ENCODE measurements around the gene PCDHGA11. TPM values are rescaled to one million over a fixed set of nuclear protein-coding genes. Genes with fewer than 3 reads are reported as not detected.
A peak's percentile ranks its signal among the peaks of the same experiment; 100 is the strongest.
"Not testable (repeated sequence)": the region's sequence is repeated elsewhere in the genome, so short reads cannot be mapped to it uniquely, and the experiment has no call there.

The PCDHGA11 gene
- total and polyA plus RNA-seq, 8 donors, result 0.23 to 2.6 (median 1.4) TPM

DNA sequence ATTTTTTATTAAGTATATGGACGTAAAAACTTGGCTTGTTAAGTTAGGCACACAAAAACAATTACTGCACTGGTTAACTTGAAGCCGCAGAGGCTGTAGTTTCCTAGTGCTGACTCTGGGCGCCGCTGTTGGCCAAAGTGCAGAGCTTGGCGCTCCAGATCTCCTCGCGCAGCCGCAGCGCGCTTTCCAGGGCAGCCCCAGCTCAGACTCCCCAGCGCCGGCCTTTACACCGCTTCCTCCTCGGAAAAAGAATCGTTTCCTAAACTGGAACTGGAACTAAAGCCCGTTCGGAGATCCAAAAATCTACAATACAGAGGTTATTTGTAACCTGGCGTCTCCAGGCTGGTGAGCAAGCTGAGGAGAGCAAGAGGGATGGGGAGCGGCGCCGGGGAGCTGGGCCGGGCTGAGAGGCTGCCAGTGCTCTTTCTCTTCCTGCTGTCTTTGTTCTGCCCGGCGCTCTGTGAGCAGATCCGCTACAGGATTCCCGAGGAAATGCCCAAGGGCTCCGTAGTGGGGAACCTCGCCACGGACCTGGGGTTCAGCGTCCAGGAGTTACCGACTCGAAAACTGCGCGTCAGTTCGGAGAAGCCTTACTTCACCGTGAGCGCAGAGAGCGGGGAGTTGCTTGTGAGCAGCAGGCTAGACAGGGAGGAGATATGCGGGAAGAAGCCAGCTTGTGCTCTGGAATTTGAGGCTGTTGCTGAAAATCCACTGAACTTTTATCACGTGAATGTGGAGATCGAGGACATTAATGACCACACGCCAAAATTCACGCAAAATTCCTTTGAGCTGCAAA lies 22.9 kb upstream of the PCDHGA11 start, which contains the start of gene PCDHGB5:
Gene PCDHGB5 (plus strand): TSS at position 192 of the 796 bp plus-strand sequence. CDS start 181 bp downstream, at position 373.
- Histone ChIP-seq H3K4me3 (peak within 1 kb of the TSS in 2 of 4 donors; percentile 8 to 37), H3K9me3 (peaks cover 0 to 17% (median 2%) of the 10 kb centered on the region in 4 donors)
- DNase-seq (peak in 4 of 6 donors; percentile 33 to 69 (median 45)), ATAC-seq (peak; percentile 94 to 100 (median 98))
- 1 to 5% methylated on average over 24 to 25 of the region's 43 CpGs for WGBS, 2 donors
- intact Hi-C loops (cut with DNase I); H3K36me3 ChIP-seq; H3K4me1 ChIP-seq; H3K27me3 ChIP-seq; H3K27ac ChIP-seq; FAIRE-seq: not testable (repeated sequence)
- TF ChIP-seq CTCF (IDR thresholded peaks at IDR 0.05), result peak in 3 of 4 donors; percentile 35 to 44 (median 41)

GRCh38 chr5:141398608-141399007 lies 22.2 kb upstream of the PCDHGA11 start:
- TF ChIP-seq CTCF (IDR thresholded peaks at IDR 0.05), result no peak
- no peaks in the 10 kb centered on the region for H3K27me3 ChIP-seq
- WGBS, 2 donors, result 18 to 22% methylated on average over 15 of the region's 15 CpGs
- peaks cover 0 to 10% (median 2%) of the 10 kb centered on the region in 4 donors for H3K9me3 ChIP-seq
- H3K27ac ChIP-seq, result no peak overlapping the region
- ATAC-seq, result no peak
- peaks cover 0 to 2% (median 0%) of the 10 kb centered on the region in 3 donors for H3K4me1 ChIP-seq
- H3K36me3 ChIP-seq, result no peaks in the 10 kb centered on the region
- peak overlapping the region in 1 of 4 donors; percentile 13 for H3K4me3 ChIP-seq
- intact Hi-C loops (cut with DNase I), result no loop called here
- FAIRE-seq, result no peak
- DNase-seq, result no peak

DNA sequence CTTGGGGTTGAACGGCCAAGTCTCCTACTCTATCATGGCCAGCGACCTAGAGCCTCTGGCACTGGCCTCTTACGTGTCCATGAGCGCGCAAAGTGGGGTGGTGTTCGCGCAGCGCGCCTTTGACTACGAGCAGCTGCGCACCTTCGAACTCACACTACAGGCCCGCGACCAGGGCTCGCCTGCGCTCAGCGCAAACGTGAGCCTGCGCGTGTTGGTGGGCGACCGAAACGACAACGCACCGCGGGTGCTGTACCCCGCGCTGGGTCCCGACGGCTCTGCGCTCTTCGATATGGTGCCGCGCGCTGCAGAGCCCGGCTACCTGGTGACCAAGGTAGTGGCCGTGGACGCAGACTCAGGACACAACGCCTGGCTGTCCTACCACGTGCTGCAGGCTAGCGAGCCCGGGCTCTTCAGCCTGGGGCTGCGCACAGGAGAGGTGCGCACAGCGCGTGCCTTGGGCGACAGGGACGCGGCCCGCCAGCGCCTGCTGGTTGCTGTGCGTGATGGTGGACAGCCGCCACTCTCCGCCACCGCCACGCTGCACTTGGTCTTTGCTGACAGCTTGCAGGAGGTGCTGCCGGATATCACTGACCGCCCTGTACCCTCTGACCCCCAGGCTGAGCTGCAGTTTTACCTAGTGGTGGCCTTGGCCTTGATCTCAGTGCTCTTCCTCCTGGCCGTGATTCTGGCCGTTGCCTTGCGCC lies 21.1 kb upstream of the PCDHGA11 start:
- ATAC-seq, result no peak
- WGBS, 2 donors, result 20 to 21% methylated on average over 53 to 61 of the region's 61 CpGs

GRCh38 chr5:141402553-141403243 lies 18.2 kb upstream of the PCDHGA11 start, which contains the start of gene PCDHGA9:
Gene PCDHGA9, plus strand, starts transcription at chr5:141402778. Its CDS starts 175 bp downstream, at chr5:141402953.
- FAIRE-seq (no peak), DNase-seq (peak in 1 of 6 donors; percentile 36), ATAC-seq (peak in 2 of 4 donors; percentile 29 to 45)
- peaks cover 0 to 2% (median 0%) of the 10 kb centered on the region in 3 donors for H3K4me1 ChIP-seq
- WGBS, 2 donors, result 18 to 25% methylated on average over 27 of the region's 27 CpGs
- no peak for TF ChIP-seq CTCF (IDR thresholded peaks at IDR 0.05)
- H3K27me3 ChIP-seq, result no peaks in the 10 kb centered on the region
- H3K9me3 ChIP-seq, result peaks cover 0 to 6% (median 2%) of the 10 kb centered on the region in 4 donors
- peak within 1 kb of the TSS in 1 of 4 donors; percentile 18 for H3K4me3 ChIP-seq
- H3K36me3 ChIP-seq, result no peaks in the 10 kb centered on the region
- H3K27ac ChIP-seq, result no peak within 1 kb of the TSS
- intact Hi-C loops (cut with DNase I), result loop anchor here in 1 of 3 donors (10.0 kb wide), 1 partner anchor 152 kb away; no protein-coding TSS in a partner anchor

More for the DNA sequence above, 21.1 kb upstream of the PCDHGA11 start:
- no peak for TF ChIP-seq CTCF (IDR thresholded peaks at IDR 0.05)
- H3K27me3 ChIP-seq, result no peaks in the 10 kb centered on the region
- DNase-seq, result peak in 1 of 6 donors; percentile 32
- H3K36me3 ChIP-seq, result no peaks in the 10 kb centered on the region
- H3K4me3 ChIP-seq, result no peak overlapping the region
- peaks cover 0 to 2% (median 0%) of the 10 kb centered on the region in 3 donors for H3K4me1 ChIP-seq
- FAIRE-seq, result no peak
- no peak overlapping the region for H3K27ac ChIP-seq
- intact Hi-C loops (cut with DNase I), result loop anchor here in 1 of 3 donors (10.0 kb wide), 1 partner anchor 155 kb away; no protein-coding TSS in a partner anchor
- peaks cover 0 to 6% (median 2%) of the 10 kb centered on the region in 4 donors for H3K9me3 ChIP-seq
